ENCODE measurements around the gene ST6GAL1.

Gene ST6GAL1

DNA sequence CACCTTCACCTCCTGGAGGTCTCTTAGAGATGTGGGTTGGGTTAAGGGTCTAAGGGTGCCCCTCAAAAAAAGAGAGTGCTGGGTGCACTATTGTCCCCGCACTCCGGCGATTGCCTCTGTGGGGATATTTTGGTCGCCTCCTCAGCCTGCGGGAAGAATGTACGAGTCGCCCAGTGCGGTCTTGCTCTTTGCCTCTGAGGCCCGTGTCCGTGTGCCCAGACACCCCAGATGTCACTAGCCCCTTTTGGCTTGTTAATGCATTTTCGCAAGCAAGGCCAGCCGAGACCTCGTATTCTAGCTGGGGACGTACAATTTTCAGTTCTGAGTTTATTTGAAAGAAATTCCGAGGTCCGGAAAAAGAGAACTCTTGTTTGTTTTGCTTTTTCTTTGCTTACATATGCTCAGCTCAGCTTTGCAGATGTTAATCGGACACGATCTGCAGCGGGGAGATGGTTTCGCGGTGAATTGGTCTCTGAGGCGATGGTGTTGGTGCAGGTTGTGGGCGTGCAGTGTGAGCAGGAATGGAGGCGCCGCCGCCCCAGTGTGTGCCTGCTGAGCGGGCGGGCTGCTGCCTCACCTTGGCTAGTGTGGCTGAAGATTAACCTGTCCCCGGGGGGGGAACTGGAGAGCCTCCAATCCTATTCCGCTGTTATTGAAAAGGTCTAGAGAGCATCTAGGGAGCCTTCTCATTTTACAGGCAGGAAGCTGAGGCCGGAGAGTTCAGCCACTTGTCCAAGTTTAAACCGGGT, 1.4 kb downstream of the ST6GAL1 start:
- peak overlapping the region; percentile 76; the same call in 1 of the 2 replicates for H3K9ac ChIP-seq
- no peaks in the 10 kb centered on the region for H3K79me2 ChIP-seq (ENCODE audit: insufficient read depth, low read depth)
- TF ChIP-seq, protein P1, sequence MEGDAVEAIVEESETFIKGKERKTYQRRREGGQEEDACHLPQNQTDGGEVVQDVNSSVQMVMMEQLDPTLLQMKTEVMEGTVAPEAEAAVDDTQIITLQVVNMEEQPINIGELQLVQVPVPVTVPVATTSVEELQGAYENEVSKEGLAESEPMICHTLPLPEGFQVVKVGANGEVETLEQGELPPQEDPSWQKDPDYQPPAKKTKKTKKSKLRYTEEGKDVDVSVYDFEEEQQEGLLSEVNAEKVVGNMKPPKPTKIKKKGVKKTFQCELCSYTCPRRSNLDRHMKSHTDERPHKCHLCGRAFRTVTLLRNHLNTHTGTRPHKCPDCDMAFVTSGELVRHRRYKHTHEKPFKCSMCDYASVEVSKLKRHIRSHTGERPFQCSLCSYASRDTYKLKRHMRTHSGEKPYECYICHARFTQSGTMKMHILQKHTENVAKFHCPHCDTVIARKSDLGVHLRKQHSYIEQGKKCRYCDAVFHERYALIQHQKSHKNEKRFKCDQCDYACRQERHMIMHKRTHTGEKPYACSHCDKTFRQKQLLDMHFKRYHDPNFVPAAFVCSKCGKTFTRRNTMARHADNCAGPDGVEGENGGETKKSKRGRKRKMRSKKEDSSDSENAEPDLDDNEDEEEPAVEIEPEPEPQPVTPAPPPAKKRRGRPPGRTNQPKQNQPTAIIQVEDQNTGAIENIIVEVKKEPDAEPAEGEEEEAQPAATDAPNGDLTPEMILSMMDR (conservative IDR thresholded peaks at IDR 0.05; ENCODE audit: low read depth, low read length): 0 out of 2 replicates have a peak, but pooled peaks have one; percentile 2
- peak overlapping the region; percentile 40 for H3K4me3 ChIP-seq (IDR thresholded peaks at IDR 0.05; ENCODE audit: insufficient read depth, low read depth, low read length)
- H3K4me2 ChIP-seq: peak overlapping the region; percentile 95
- no peaks in the 10 kb centered on the region for H3K36me3 ChIP-seq (ENCODE audit: insufficient read depth)
- peak overlapping the region; percentile 27; the same call in 1 of the 2 replicates for H3K27ac ChIP-seq
- H2AFZ ChIP-seq (ENCODE audit: low read depth): peak overlapping the region; percentile 87
- no peaks in the 10 kb centered on the region for H4K20me1 ChIP-seq (ENCODE audit: insufficient read depth)
- peaks cover 10% of the 10 kb centered on the region for H3K4me1 ChIP-seq (ENCODE audit: low read depth, poor library complexity, severe bottlenecking)
- H3K27me3 ChIP-seq (ENCODE audit: insufficient read depth, low read depth): no peaks in the 10 kb centered on the region

DNA sequence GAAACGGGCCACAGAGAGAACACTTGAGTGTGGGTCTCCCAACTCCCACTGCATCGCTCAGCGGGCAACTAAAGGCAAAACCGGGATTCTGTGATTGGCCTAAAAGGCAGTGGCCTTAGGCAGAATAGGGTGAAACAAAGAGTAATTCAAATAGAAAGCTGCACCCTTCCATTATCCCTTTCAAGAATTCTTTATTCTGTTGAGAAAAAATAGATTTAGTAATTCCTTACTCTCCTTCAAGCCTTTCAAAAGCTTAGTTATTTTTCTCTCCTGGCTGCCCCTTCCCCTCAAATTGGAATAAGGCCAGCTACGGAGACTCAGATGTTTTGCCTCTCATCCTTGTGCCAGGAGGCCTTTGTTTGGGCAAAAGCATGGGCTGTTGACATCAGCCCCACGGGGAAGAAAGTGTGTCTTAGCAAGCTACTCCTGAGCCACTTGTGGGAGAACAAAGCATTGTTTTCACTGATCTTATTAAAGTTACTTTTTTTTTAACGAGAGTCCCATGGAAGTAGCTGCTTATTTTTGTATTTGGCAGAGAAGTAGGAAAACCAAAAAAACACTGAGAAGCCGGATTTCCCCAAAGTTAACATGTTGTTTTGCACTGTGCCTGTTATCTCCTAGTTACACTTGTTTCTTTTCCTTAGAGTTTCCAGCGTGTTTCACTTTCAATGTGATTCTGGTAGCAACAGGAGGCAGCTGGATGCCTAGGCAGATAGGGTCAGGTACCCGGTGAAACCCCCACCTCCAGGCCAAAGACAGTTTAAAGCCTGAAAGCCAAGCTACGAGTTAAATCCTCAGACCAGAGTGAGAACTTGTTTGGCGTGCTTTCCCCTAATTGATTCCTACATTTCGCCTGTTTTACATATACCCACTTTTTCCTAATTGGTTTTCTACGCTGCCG, 2.2 kb downstream of the ST6GAL1 start:
- Histone ChIP-seq H3K4me3 (IDR thresholded peaks at IDR 0.05; ENCODE audit: insufficient read depth, low read depth, low read length) (no peak overlapping the region), H3K36me3 (ENCODE audit: insufficient read depth) (no peaks in the 10 kb centered on the region), H2AFZ (ENCODE audit: low read depth) (peak overlapping the region; percentile 87), H3K9ac (peak overlapping the region; percentile 76; the same call in 1 of the 2 replicates), H3K27me3 (ENCODE audit: insufficient read depth, low read depth) (no peaks in the 10 kb centered on the region), H3K4me2 (peak overlapping the region; percentile 95), H4K20me1 (ENCODE audit: insufficient read depth) (no peaks in the 10 kb centered on the region), H3K79me2 (ENCODE audit: insufficient read depth, low read depth) (no peaks in the 10 kb centered on the region), H3K4me1 (ENCODE audit: low read depth, poor library complexity, severe bottlenecking) (peaks cover 10% of the 10 kb centered on the region), H3K27ac (peak overlapping the region; percentile 27; the same call in 1 of the 2 replicates)
- TF ChIP-seq, protein P1 (conservative IDR thresholded peaks at IDR 0.05; ENCODE audit: low read depth, low read length): no peak

DNA sequence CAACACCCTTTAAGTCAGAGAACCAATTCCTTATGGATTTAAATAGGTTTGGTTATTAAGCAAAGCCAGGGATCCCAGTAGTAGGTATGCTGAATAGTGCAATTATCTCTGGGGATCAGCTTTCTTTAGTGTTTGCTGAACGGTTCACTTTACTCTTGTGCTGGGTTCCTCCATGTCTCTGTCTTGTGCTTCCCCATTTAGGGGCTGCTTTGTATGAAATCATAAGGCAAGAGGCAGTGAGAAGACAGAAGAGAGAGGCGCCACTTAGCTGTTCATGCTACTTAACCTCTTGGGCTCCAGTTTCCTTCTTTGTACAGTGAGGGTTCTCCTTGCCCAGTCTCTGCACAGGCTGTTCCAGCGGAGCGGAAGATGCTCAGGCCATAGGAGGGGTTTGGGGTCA, 3.5 kb downstream of the ST6GAL1 start:
- H3K79me2 ChIP-seq (ENCODE audit: insufficient read depth, low read depth): no peaks in the 10 kb centered on the region
- no peak overlapping the region for H3K4me3 ChIP-seq (IDR thresholded peaks at IDR 0.05; ENCODE audit: insufficient read depth, low read depth, low read length)
- no peak overlapping the region for H3K4me2 ChIP-seq
- no peaks in the 10 kb centered on the region for H3K27me3 ChIP-seq (ENCODE audit: insufficient read depth, low read depth)
- no peaks in the 10 kb centered on the region for H3K36me3 ChIP-seq (ENCODE audit: insufficient read depth)
- no peak overlapping the region for H3K9ac ChIP-seq
- H4K20me1 ChIP-seq (ENCODE audit: insufficient read depth): no peaks in the 10 kb centered on the region
- TF ChIP-seq, protein P1 (conservative IDR thresholded peaks at IDR 0.05; ENCODE audit: low read depth, low read length): no peak
- H3K27ac ChIP-seq: no peak overlapping the region
- no peak overlapping the region for H2AFZ ChIP-seq (ENCODE audit: low read depth)
- H3K4me1 ChIP-seq (ENCODE audit: low read depth, poor library complexity, severe bottlenecking): peaks cover 10% of the 10 kb centered on the region

DNA sequence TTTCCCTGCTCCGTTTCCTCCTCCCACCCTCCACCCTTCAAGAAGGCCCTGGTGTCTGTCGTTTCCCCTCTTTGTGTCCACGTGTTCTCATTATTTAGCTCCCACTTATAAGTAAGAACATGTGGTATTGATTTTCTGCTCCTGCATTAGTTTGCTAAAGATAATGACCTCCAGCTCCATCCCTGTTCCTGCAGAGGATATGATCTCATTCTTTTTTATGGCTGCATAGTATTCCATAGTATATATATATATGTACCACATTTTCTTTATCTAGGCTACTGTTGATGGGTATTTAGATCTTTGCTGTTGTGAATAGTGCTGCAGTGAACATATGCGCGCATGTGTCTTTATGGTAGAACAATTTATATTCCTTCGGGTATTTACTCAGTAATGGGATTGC, 4.8 kb downstream of the ST6GAL1 start:
- no peak overlapping the region for H3K4me3 ChIP-seq (IDR thresholded peaks at IDR 0.05; ENCODE audit: insufficient read depth, low read depth, low read length)
- H3K27me3 ChIP-seq (ENCODE audit: insufficient read depth, low read depth): no peaks in the 10 kb centered on the region
- TF ChIP-seq, protein P1 (conservative IDR thresholded peaks at IDR 0.05; ENCODE audit: low read depth, low read length): no peak
- H3K79me2 ChIP-seq (ENCODE audit: insufficient read depth, low read depth): no peaks in the 10 kb centered on the region
- H2AFZ ChIP-seq (ENCODE audit: low read depth): no peak overlapping the region
- H3K27ac ChIP-seq: no peak overlapping the region
- peaks cover 10% of the 10 kb centered on the region for H3K4me1 ChIP-seq (ENCODE audit: low read depth, poor library complexity, severe bottlenecking)
- H4K20me1 ChIP-seq (ENCODE audit: insufficient read depth): no peaks in the 10 kb centered on the region
- no peaks in the 10 kb centered on the region for H3K36me3 ChIP-seq (ENCODE audit: insufficient read depth)
- no peak overlapping the region for H3K9ac ChIP-seq
- no peak overlapping the region for H3K4me2 ChIP-seq

All from KMS-11 (cell line).